HepG2 (cell line): Measurements from ENCODE around the gene CNKSR3. TPM values are rescaled to one million over a fixed set of nuclear protein-coding genes. Genes with fewer than 3 reads are reported as not detected.

Source experiments
- ATF7-NPFF ChIP-seq: sonication (generic); formaldehyde crosslinking; IDR thresholded peaks from 2 replicates; pipeline ENCODE4 v1.8.1; 2023; ENCODE audit warnings: mild to moderate bottlenecking, low read depth, missing genetic modification reagents, moderate library complexity
- CBX5 ChIP-seq: sonication (generic); formaldehyde crosslinking; IDR thresholded peaks from 2 replicates; pipeline ENCODE4 v1.4.0; 2020; ENCODE audit warnings: missing genetic modification reagents, borderline replicate concordance
- ELF3 ChIP-seq: IDR thresholded peaks from 2 replicates; pipeline ENCODE4 v1.6.1; 2016; ENCODE audit warnings: missing genetic modification reagents, missing compliant biosample characterization
- FOSL2 ChIP-seq: sonication (generic); formaldehyde crosslinking; IDR thresholded peaks from 2 replicates; pipeline ENCODE4 v1.4.0; 2020; ENCODE audit warnings: missing genetic modification reagents
- HMG20A ChIP-seq: IDR thresholded peaks from 2 replicates; pipeline ENCODE4 v1.6.1; 2016; ENCODE audit warnings: borderline replicate concordance
- NCOA2 ChIP-seq: sonication (generic); formaldehyde crosslinking; IDR thresholded peaks from 2 replicates; pipeline ENCODE4 v1.8.0; 2022; ENCODE audit warnings: inconsistent platforms
- SMAD1 ChIP-seq: sonication (generic); formaldehyde crosslinking; IDR thresholded peaks from 2 replicates; pipeline ENCODE4 v1.4.0; 2020; ENCODE audit warnings: missing genetic modification reagents, low read depth, mild to moderate bottlenecking, borderline replicate concordance
- SNRNP70 ChIP-seq: fragments of 200-400 bp; formaldehyde crosslinking; IDR thresholded peaks from 2 replicates; pipeline ENCODE4 v1.6.1; 2017; ENCODE audit warnings: mild to moderate bottlenecking, low read depth, low read length, moderate library complexity
- ZBTB33 ChIP-seq: sonication (generic); formaldehyde crosslinking; IDR thresholded peaks from 2 replicates; pipeline ENCODE4 v1.4.0; 2020; ENCODE audit warnings: missing genetic modification reagents
- ZMYM2 ChIP-seq: sonication (generic); formaldehyde crosslinking; IDR thresholded peaks from 2 replicates; pipeline ENCODE4 v1.8.0; 2022; ENCODE audit warnings: mild to moderate bottlenecking, missing genetic modification reagents
- ZNF276 ChIP-seq: sonication (generic); formaldehyde crosslinking; IDR thresholded peaks from 2 replicates; pipeline ENCODE4 v1.4.0; 2020; ENCODE audit warnings: mild to moderate bottlenecking, low read depth, missing genetic modification reagents
- ZNF775 ChIP-seq: sonication (generic); formaldehyde crosslinking; IDR thresholded peaks from 2 replicates; pipeline ENCODE4 v1.4.0; 2020; ENCODE audit warnings: missing genetic modification reagents, mild to moderate bottlenecking, moderate library complexity, borderline replicate concordance
- ZNF83 ChIP-seq: sonication (generic); formaldehyde crosslinking; IDR thresholded peaks from 2 replicates; pipeline ENCODE4 v1.4.0; 2020; ENCODE audit warnings: missing genetic modification reagents, mild to moderate bottlenecking, borderline replicate concordance
- polyA plus RNA-seq, 8 experiments: library from polyadenylated mRNA; depleted of rRNA in 3 of 8; stranded (reverse) in 7 of 8; unstranded in 1 of 8; fragments of >200 nt; fragmentation: Illumina TruSeq in 4 of 8; extraction: Trizol in 4 of 8; gene quantifications; 2 replicates each; pipeline versions ENCODE4 v1.2.1 to v1.2.3, GENCODE V29; 2011 to 2016; ENCODE audit warnings: low read depth in 4 of 8, missing spikeins in 1 of 8, mixed read lengths in 1 of 8; ENCODE audit not compliant: insufficient read depth in 1 of 8
- total RNA-seq, 5 experiments: library from RNA; depleted of rRNA; stranded (reverse); fragments of >200 nt; fragmentation: Illumina TruSeq; extraction: Trizol; gene quantifications; 2 replicates each; pipeline ENCODE4 v1.2.3, GENCODE V29; 2016; ENCODE audit warnings: low read depth in 1 of 5
- TF ChIP-seq, protein P1 (sequence below): sonication (generic); formaldehyde crosslinking; IDR thresholded peaks from 2 replicates; pipeline ENCODE4 v1.4.0; 2020; ENCODE audit warnings: missing genetic modification reagents, borderline replicate concordance
- TF ChIP-seq, protein P2 (sequence below): IDR thresholded peaks from 2 replicates; pipeline ENCODE4 v1.4.0; 2020; ENCODE audit warnings: mild to moderate bottlenecking, missing genetic modification reagents

CNKSR3 gene
- total and polyA plus RNA-seq, 2 of the 13 experiments (the other 11 are each of a cell fraction or from before 2014, with no cell fraction given) = 9.2 to 38.6 TPM

DNA sequence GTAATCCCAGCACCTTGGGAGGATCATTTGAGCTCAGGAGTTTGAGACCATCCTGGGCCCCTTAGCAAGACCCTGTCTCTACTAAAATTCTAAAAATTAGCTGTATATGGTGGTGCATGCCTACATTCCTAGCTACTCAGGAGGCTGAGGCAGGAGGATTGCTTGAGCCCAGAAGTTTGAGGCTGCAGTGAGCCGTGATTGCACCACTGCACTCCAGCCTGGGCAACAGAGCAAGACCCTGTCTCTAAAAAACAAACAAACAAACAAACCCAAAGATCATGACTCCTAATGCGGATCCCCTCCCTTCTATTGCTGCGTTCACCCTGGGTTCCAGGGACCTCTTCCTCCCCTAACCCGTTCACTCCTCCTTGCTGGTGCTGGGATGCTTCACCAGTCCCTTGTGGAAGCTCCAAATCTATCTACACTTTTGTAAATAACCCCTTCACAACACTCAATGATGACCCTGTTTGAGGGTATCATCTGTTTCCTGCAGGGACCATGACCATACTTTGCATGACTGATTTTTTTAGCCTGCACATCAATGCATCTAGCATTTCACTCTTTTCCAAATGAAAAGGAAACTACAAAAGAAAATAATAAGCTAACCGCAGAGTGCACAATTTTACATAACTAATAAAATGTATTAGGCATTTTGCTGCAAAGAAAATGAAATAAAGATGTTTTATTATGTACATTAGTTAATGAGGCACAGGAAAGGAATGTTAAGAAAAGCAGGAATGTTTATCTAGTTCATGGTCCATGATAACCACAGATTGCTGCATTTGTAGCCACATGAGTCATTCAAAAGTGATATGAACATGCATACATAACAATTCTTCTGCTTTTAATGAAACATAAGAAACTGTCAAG, 123.4 kb downstream of the CNKSR3 start (continued):
- TF ChIP-seq ZBTB33 = 0 out of 2 replicates have a peak, but pooled peaks have one; percentile 9
- TF ChIP-seq NCOA2 (CRISPR knock-in tag) = peak; percentile 35; the same call in 1 of the 2 replicates
- TF ChIP-seq, protein P1, sequence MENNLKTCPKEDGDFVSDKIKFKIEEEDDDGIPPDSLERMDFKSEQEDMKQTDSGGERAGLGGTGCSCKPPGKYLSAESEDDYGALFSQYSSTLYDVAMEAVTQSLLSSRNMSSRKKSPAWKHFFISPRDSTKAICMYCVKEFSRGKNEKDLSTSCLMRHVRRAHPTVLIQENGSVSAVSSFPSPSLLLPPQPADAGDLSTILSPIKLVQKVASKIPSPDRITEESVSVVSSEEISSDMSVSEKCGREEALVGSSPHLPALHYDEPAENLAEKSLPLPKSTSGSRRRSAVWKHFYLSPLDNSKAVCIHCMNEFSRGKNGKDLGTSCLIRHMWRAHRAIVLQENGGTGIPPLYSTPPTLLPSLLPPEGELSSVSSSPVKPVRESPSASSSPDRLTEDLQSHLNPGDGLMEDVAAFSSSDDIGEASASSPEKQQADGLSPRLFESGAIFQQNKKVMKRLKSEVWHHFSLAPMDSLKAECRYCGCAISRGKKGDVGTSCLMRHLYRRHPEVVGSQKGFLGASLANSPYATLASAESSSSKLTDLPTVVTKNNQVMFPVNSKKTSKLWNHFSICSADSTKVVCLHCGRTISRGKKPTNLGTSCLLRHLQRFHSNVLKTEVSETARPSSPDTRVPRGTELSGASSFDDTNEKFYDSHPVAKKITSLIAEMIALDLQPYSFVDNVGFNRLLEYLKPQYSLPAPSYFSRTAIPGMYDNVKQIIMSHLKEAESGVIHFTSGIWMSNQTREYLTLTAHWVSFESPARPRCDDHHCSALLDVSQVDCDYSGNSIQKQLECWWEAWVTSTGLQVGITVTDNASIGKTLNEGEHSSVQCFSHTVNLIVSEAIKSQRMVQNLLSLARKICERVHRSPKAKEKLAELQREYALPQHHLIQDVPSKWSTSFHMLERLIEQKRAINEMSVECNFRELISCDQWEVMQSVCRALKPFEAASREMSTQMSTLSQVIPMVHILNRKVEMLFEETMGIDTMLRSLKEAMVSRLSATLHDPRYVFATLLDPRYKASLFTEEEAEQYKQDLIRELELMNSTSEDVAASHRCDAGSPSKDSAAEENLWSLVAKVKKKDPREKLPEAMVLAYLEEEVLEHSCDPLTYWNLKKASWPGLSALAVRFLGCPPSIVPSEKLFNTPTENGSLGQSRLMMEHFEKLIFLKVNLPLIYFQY (CRISPR knock-in tag) = no peak
- TF ChIP-seq ZMYM2 (CRISPR knock-in tag) = peak; percentile 49; the same call in 1 of the 2 replicates
- no peak for TF ChIP-seq ZNF83 (CRISPR knock-in tag)
- TF ChIP-seq SMAD1 (CRISPR knock-in tag) = no peak
- TF ChIP-seq FOSL2 (CRISPR knock-in tag) = peak; percentile 38
- TF ChIP-seq CBX5 (CRISPR knock-in tag) = peak; percentile 51; the same call in 1 of the 2 replicates
- no peak for TF ChIP-seq ZNF775 (CRISPR knock-in tag)
- TF ChIP-seq ZNF276 (CRISPR knock-in tag) = no peak
- no peak for TF ChIP-seq ATF7-NPFF
- TF ChIP-seq SNRNP70 = no peak
- TF ChIP-seq, protein P2, sequence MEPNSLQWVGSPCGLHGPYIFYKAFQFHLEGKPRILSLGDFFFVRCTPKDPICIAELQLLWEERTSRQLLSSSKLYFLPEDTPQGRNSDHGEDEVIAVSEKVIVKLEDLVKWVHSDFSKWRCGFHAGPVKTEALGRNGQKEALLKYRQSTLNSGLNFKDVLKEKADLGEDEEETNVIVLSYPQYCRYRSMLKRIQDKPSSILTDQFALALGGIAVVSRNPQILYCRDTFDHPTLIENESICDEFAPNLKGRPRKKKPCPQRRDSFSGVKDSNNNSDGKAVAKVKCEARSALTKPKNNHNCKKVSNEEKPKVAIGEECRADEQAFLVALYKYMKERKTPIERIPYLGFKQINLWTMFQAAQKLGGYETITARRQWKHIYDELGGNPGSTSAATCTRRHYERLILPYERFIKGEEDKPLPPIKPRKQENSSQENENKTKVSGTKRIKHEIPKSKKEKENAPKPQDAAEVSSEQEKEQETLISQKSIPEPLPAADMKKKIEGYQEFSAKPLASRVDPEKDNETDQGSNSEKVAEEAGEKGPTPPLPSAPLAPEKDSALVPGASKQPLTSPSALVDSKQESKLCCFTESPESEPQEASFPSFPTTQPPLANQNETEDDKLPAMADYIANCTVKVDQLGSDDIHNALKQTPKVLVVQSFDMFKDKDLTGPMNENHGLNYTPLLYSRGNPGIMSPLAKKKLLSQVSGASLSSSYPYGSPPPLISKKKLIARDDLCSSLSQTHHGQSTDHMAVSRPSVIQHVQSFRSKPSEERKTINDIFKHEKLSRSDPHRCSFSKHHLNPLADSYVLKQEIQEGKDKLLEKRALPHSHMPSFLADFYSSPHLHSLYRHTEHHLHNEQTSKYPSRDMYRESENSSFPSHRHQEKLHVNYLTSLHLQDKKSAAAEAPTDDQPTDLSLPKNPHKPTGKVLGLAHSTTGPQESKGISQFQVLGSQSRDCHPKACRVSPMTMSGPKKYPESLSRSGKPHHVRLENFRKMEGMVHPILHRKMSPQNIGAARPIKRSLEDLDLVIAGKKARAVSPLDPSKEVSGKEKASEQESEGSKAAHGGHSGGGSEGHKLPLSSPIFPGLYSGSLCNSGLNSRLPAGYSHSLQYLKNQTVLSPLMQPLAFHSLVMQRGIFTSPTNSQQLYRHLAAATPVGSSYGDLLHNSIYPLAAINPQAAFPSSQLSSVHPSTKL (CRISPR knock-in tag) = peak; percentile 65; the same call in 1 of the 2 replicates
- peak; percentile 16; the same call in 1 of the 2 replicates for TF ChIP-seq ELF3 (CRISPR knock-in tag)
- peak; percentile 71; the same call in 1 of the 2 replicates for TF ChIP-seq HMG20A
